ENCODE results near the gene PATL2.

- no peak for TF ChIP-seq EZH2 (IDR thresholded peaks at IDR 0.05; ENCODE audit: borderline replicate concordance)
- TF ChIP-seq CTCF (IDR thresholded peaks at IDR 0.05; ENCODE audit: poor library complexity): no peak
Measured at GRCh38 chr15:44647637-44648036, 63.5 kb downstream of the PATL2 start.

All from hepatocyte (in vitro differentiated cells).